HG03103 (cell line): ENCODE data around the gene TOP1.
"Not testable (repeated sequence)": the region's sequence is repeated elsewhere in the genome, so short reads cannot be mapped to it uniquely, and the experiment has no call there.

ENCODE experiments used
- ATAC-seq: cut with Tn5 transposase; IDR thresholded peaks from one replicate; pipeline ENCODE4 v1.9.1; 2021; ENCODE audit warnings: low read depth; ENCODE audit not compliant: unreplicated experiment

Gene TOP1

DNA sequence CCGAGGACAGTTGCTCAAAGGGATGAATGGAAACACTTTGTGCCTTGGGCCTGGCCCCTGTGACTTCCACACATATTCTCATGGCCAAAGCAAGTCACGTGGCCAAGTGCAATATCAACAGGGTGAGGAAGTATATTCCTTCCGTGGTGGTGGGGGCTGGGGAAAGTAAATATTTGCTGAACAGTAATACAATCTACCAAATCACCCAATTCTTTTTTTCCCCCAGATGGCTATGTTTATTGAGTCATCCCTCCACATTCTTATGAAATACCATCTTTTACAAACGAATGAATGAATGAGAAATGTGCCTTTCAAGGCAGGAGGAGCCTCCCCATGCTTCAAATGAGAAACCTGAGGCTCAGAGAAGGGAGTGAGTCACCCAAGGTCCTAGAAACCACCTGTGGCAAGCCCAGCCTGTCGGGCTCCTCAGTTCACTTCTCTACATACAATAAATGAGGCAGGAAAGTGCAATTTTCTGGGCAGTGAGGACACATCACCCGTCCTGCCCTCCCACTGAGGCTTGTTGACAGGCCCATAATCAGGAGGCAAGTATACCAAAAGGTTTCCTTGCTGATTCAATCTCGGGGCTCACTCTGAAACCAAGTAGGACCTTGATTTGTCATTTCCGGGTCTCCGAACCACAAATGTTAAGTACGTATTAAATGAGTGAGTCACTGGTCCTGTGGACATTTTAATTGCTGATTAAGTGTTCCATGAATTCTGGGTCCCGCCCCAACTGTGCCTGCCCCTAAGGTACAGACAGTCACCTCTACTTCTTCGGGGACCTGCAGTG lies 25.3 kb upstream of the TOP1 start:
- ATAC-seq = no peak

DNA sequence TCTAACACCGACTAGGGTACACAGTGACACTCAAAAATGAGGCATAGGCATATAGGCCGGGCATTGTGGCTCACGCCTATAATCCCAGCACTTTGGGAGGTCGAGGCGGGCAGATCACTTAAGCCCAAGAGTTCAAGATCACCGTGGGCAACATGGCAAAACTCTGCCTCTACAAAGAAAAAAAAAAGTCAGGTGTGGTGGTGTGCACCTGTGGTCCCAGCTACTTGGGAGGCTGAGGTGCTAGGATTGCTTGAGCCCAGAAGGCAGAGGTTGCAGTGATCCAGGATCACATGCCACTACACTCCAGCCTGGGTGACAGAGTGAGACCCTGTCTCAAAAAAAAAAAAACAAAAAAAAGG lies 24.7 kb upstream of the TOP1 start:
- ATAC-seq = not testable (repeated sequence)

DNA sequence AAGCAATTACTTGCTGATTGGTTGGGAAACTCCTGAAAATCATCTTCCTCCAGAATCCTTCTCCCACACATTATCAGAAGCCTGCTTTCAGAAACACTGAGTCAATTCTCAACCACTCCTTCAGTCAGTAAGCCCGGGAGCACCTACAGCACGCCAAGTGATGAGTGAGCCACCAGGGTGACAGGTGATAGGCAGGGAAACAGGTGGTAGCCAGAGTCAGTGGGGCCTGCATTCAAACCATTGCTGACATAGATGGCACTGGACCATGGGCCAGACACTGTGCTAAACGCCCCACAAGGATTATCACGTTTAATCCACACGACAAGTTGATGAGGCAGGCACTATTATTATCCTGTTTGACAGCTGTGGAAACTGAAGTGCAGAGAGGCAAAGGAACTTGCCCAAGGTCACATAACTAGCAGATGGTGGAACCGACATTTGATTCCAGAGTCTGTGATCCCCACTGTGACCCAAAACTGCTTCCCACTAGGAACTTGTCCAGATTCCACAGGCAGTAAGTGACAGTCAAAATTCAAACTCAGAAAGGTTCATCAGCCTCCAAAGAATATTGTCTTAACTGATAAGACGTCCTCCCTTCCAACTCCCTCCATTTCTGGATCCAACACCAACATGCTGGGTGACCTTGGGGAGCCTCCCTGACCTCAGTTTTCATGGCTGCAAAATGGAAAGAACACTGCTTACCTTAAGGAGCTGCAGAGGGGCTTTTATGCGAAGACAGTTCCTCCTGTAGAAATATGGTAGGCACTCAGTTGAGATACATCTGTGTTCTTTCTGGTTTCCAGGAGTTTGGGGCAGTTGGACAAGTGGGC lies 23.9 kb upstream of the TOP1 start:
- ATAC-seq = no peak

DNA sequence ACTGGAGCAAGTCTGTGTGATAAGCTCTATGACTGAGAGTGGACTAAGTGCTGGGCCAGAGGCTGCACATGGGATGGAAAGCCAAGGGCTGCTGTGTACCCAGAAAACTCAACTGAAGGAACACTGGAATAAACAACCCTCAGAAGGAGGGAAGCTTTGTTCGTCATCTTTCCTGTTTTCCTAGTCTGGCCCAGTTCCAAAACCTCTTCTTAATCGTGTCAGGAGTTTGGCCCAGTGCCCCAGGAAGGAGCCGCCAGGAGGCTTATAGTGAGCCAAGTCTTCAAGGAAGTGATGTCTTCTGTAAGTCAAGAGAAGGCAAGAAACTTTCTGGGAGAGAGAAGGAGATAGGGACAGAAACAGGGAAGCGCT lies 23.3 kb upstream of the TOP1 start:
- ATAC-seq = no peak

DNA sequence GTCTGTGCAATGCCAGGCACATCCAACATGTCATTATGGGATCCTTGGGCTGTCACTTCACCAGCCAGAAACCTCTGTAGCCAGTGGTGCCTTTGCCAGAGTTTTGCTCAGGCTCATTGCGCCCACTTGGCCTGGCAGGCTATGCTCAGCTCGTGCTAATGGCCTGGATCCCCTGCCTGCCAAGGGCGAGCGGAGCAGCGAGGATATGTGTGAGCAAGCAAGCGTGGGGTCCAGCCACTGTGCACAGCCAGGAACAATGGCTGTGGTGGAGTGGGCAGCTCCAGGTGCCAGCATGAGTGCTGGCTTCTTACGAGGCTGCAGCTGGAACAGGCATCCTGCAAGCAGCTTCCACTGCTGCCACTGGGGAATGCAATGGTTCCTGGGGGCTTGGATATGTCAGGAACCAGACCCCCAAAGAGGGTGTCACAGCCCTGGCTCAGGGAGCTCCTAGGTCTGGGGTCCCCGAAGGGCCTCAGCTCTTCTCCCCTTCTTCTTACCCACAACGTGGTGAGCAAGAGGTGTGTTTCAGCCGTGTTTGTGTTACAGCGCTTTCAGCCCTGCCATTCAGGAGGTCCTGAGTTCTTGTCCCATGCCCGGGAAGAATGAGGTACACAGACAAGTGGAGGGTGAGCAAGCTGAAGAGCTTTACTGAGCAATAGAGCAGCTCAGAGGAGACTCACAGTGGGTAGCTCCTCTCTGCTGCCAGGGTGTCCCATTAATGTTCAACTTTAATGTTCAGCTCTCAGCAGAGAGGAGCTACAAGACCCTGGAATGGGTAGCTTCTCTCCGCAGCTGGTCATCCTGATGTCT lies 22.3 kb upstream of the TOP1 start:
- ATAC-seq = no peak

DNA sequence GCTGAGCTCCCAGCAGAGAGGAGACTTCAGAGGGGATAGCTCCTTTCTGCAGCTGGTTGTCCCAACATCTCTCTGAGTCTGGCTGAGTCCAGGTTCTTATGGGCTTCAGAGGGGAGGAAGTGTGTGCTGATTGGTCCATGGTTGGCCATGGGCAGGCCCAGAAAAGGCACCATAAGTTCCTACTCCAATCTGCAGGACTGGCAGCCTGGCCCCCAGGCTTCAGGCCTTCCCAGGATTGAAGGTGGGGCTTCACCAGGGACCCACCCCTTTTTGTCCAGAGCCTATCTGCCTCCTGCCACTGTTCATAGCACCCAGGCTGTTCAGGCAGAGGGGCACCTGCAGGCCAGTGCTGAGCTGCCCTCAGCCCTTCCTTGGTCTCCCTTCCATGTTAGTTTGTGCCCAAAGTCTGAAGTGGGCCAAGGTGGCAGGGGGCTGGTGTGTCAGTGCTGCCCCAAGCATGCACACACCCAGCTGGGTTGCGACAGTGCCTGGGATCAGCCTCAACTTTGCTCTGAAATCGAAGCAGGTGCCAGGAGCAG lies 21.6 kb upstream of the TOP1 start:
- ATAC-seq = no peak

DNA sequence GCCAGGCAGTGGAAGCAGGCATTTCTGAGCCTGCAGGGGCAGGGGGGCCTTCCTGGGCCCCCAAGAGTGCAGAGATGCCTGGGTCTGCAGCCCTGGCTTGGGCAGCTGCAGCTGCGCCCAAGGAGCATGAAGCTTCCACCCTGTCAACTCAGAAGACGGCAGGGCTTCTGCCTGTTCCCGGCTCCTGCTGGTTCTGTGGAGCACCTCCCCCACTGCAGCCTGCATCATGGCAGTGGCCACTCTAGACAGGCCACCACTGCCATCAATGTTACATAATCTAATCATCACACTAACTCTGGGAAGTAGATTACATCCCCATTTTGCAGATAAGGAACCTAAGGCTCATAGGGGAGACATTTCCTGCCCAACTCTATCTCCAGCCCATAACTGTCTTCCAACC lies 21.1 kb upstream of the TOP1 start:
- no peak for ATAC-seq

DNA sequence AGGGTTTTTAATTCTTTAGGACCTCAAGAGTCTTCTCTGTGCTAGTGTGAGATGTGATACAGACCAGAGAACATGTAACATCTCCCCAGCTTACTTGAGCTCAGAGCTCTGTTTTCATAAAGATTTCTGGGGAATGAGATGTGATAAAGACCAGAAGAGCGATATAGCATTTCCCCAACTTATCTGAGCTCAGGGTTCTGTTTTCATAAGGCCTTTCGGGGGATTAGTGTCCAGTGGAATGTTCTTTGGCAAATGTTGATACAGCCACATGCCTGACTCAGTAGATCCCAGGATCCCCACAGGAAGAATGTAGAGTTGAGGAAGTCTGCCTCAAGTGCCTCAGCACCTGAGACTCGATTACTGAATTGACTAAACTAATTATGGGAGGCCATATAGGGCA lies 18.7 kb upstream of the TOP1 start:
- ATAC-seq = no peak

DNA sequence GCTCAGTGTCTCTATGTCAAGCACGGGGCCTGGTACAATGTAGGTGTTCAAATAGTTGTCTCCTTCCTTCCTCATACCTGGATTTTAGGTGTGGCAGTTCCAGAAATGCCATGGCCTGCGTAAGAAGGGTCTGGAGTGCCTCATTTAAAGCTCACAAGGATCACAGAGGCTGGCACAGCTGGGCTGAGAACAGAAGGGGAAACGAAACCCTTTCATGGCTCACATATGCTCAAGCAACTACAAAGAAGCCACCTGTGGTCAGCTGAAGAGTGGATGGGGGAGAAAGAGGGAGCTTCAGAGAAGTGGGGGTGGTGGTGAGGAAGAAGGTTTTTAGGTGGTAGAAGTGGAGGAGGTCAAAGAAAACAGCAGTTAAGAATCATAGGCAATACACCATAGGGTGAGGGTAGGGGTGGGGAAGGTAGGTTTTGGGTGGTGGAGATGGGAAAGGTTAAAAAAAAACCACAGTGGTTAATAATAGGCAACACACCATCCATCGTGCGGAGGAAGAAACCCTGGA lies 17.0 kb upstream of the TOP1 start:
- peak; percentile 85 for ATAC-seq

DNA sequence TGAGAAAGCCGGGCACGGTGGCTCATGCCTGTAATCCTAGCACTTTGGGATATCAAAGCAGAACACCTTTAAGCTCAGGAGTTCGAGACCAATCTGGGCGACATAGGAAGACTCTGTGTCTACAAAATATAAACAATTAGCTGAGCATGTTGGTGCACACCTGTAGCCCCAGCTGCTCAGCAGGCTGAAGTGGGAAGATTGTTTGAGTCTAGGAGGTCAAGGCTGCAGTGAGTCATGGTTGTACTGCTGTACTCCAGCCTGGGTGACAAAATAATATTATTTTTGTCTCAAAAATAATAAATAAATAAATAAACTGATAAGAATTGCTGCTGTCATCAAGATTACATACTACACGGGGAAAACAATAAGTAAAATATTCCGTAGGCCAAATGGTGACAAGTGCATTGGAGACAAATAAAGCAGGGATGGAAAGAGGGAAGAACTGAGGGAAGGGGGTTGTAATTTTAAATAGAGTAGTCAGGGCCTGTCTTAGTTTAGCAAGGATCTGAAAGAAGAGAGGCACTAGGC lies 14.0 kb upstream of the TOP1 start:
- no peak for ATAC-seq

DNA sequence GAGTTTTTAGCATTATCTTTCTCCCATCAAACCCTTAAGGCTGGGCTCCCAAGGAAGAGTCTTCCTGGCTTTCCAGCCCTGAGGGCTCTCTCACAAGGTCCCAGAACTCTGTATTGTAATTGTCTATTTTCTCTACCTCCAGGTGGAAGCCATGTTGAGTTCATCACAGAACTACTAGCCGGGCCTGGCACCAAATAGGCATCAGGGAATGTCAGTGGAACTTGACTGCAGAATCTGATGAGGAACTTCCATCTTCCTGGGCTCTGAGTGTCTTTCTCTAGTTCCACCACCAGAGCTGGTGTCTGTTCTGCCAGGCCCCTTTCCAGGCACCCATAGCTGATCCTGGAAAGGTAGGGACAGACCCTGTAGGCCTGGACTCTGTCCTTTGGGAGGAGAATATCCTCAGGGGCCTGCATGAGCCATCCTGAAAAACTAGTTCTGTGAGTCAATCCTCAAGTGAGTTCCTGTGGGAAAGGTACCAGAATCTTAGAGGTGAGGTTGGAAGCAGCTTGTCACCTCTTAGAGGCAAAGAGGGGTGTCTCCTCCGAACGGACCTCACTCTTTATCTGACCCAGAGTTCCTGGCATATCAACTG lies 11.1 kb upstream of the TOP1 start:
- no peak for ATAC-seq

DNA sequence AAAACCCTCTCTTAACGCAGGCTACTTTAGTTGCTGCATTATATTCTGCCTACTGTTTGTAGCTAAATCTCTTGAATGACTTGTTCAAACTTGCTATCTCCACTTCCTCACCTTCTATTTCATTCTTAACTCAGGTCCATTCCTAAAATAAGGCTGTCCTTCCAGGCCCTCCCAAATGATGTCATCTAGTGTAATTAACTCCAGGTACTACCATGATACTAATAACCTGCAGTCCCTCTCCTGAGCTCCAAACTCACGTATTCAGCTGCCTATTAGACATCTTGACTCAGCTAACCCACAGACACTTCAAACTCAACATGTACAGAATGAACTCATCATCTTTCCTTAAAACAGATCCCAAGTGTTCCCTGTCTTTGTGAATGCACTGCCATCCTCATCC lies 10.5 kb upstream of the TOP1 start:
- ATAC-seq = no peak

DNA sequence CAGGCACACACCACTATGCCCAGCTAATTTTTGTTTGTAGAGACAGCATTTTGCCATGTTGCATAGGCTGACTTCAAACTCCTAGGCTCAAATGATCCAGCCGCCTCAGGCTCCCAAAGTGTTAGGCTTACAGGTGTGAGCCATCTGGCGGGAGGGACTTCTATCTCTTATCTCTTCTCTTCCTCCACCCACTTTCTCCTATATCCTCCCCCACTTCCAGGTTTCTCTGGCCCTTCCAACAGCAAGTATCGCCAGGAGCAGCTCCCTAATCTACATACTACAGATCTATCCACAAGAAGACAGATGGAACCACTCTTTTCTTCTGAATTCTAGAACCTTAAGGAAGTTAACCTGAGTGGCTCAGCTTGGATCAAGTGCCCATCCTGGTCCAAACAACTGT lies 5.1 kb upstream of the TOP1 start:
- no peak for ATAC-seq

DNA sequence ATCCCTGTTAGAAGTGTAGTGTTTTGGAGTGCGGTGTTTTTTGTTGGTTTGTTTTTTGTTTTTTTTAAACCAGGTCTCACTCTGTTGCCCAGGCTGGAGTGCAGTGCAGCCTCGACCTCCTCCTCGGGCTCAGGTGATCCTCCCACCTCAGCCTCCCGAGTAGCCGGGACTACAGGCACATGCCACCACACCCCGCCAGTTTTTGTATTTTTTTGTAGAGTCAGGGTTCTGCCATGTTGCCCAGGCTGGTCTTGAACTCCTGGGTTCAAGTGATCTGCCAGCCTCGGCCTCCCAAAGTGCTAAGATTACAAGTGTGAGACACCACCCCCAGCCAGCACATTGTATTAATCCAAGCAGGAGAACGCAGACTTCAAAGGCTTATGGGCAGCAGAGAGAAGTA lies 1.3 kb upstream of the TOP1 start:
- ATAC-seq = no peak

DNA sequence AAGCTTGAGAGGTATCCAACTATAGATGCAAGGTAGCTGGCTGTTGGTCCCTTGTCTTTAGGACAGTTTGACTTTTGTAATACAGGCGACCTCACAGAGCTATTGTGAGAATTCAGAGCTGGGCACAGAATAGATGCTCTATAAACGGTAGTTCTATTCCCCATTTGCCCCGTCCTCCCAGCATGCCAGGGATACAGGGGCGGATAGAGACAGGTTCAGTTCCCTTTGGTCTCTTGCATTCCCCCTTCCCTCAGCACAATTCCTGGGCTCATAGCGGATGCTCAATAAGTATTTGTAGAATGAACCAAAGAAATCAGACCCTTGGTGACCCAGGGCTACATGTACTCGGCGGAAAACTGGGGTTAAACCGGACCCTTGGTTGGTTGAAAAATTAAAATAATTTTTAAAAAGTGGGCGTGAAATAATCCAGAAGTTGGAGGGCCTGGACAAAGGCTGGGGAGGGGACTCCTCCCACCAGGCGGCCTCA lies 707 bp upstream of the TOP1 start:
- ATAC-seq = no peak

DNA sequence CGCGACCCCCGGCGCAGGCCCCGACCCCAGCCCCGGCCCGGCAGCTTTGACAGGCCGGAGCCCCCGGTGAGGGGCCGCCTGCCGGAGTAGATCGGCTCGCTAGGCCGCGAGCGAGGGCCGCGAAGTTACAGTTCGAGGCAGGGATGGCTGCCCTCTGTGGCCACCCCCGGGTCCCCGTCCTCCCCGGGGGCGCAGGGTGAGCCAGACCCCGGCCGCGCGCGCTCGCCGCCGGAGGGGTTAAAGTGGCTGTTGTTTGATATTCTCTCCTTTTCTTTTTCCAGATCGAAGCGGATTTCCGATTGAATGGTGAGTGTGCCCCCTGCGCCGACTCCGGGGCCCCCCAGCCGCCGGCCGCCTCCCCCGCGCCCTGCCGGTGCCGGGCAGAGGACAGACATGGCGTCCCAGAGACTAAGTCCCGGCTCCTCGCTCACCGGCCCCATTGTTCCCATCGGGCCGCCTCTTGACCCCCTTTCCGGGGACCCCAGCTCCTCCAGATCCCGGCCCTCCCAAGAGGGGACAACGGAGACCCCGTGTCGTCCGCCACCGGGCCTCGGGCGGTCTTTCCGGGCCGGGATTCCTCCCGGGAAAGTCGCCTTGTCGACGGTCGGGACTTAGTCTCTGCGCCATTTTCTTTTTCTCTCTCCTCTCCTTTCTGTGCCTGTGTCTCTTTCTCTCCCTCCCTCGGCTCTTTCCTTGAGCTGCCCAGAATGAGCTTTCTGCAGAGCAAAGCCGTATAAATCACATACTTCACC lies 704 bp downstream of the TOP1 start:
- ATAC-seq = no peak

DNA sequence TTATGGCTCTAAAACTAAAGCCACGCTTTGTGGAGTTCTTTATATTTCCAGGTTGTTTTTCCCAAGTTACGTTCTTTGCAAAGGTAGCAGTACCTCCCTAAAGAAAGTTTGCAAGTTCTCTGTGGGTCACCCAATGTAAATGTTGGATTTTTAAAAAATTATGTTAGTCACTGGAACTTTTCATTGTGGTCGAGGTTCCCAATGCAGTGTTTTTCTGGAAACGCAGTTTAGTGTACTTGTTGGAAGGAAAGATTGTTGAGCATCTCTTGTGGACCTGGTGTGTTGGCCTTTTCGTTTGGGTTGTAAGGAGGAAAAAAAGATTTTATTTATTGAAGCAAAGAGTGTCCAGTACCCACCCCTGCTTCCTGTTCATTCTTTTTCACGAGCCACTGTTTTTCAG lies 1.4 kb downstream of the TOP1 start:
- ATAC-seq = no peak

DNA sequence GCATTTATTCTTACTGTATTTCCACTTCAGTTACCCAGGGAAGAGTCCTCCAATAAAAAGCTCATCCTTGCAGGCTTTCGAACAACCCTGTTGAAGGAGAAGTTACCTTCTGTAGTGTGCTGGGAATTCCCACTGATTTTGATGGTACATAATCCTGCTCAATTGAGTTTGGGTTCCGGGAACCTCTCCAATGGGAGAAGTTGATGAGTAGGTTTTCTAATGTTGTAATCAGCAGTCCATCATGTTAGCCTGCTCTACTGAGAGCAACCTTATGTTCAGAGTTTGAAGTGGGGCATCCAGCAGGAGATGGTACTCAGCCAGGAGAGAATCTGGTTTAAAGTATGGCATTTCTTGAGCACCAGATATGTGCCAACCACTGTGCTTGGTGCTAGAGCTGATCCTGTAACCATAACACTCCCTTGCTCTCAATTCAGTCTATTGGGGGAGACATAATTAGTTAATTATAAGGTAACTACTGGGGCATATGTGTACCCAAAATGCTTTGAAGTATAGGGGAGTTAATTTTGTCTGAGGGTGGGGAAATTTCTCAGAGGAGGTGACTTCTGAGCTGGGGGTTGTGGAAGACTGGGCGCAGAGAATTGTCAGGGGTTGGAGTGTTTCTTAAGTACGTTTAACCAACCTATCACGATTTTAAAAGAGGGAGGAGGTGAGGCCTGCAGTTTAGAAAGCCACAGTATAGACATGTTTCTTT lies 2.1 kb downstream of the TOP1 start:
- ATAC-seq = no peak

DNA sequence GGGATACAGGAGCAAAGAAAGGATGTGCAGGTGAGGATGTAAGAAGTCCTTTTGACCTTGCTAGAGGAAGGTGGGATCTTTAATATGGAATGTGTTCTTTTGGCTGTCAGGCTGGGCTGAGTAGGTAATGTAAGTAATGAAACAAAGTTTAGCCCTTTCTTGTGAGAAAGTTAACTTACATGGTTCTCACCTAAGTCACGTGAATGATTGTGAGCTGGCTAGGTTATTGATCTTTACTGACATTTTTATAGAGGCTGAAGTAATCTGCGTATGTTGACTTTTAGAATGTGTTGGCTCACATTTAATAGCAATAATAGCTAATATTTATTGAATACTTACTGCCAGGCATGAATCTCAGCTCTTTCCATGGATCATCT lies 2.6 kb downstream of the TOP1 start:
- ATAC-seq = no peak
